ENCODE data around the gene CNST. TPM values are rescaled to one million over a fixed set of nuclear protein-coding genes. Genes with fewer than 3 reads are reported as not detected.

CNST gene
- total and polyA plus RNA-seq, 9 of the 15 experiments (the other 6 are each of a cell fraction or from before 2014, with no cell fraction given) = 17.0 to 55.3 (median 30.8) TPM

- TF ChIP-seq, protein P1, sequence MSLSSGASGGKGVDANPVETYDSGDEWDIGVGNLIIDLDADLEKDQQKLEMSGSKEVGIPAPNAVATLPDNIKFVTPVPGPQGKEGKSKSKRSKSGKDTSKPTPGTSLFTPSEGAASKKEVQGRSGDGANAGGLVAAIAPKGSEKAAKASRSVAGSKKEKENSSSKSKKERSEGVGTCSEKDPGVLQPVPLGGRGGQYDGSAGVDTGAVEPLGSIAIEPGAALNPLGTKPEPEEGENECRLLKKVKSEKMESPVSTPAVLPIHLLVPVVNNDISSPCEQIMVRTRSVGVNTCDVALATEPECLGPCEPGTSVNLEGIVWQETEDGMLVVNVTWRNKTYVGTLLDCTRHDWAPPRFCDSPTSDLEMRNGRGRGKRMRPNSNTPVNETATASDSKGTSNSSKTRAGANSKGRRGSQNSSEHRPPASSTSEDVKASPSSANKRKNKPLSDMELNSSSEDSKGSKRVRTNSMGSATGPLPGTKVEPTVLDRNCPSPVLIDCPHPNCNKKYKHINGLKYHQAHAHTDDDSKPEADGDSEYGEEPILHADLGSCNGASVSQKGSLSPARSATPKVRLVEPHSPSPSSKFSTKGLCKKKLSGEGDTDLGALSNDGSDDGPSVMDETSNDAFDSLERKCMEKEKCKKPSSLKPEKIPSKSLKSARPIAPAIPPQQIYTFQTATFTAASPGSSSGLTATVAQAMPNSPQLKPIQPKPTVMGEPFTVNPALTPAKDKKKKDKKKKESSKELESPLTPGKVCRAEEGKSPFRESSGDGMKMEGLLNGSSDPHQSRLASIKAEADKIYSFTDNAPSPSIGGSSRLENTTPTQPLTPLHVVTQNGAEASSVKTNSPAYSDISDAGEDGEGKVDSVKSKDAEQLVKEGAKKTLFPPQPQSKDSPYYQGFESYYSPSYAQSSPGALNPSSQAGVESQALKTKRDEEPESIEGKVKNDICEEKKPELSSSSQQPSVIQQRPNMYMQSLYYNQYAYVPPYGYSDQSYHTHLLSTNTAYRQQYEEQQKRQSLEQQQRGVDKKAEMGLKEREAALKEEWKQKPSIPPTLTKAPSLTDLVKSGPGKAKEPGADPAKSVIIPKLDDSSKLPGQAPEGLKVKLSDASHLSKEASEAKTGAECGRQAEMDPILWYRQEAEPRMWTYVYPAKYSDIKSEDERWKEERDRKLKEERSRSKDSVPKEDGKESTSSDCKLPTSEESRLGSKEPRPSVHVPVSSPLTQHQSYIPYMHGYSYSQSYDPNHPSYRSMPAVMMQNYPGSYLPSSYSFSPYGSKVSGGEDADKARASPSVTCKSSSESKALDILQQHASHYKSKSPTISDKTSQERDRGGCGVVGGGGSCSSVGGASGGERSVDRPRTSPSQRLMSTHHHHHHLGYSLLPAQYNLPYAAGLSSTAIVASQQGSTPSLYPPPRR (CRISPR knock-in tag; IDR thresholded peaks at IDR 0.05; ENCODE audit: borderline replicate concordance) = no peak
- TF ChIP-seq HDAC2 (IDR thresholded peaks at IDR 0.05) = 0 out of 2 replicates have a peak, but pooled peaks have one; percentile 24
- 0 out of 2 replicates have a peak, but pooled peaks have one; percentile 21 for TF ChIP-seq HCFC1 (IDR thresholded peaks at IDR 0.05; ENCODE audit: low read depth, low read length)
- TF ChIP-seq ZBTB1 (CRISPR knock-in tag; IDR thresholded peaks at IDR 0.05; ENCODE audit: borderline replicate concordance, low read depth) = no peak
- TF ChIP-seq FOXJ2 (tag; IDR thresholded peaks at IDR 0.05) = peak; percentile 67
- TF ChIP-seq, protein P2, sequence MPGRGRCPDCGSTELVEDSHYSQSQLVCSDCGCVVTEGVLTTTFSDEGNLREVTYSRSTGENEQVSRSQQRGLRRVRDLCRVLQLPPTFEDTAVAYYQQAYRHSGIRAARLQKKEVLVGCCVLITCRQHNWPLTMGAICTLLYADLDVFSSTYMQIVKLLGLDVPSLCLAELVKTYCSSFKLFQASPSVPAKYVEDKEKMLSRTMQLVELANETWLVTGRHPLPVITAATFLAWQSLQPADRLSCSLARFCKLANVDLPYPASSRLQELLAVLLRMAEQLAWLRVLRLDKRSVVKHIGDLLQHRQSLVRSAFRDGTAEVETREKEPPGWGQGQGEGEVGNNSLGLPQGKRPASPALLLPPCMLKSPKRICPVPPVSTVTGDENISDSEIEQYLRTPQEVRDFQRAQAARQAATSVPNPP (IDR thresholded peaks at IDR 0.05; ENCODE audit: borderline replicate concordance, insufficient read depth, insufficient read length) = no peak
- TF ChIP-seq, protein P3, sequence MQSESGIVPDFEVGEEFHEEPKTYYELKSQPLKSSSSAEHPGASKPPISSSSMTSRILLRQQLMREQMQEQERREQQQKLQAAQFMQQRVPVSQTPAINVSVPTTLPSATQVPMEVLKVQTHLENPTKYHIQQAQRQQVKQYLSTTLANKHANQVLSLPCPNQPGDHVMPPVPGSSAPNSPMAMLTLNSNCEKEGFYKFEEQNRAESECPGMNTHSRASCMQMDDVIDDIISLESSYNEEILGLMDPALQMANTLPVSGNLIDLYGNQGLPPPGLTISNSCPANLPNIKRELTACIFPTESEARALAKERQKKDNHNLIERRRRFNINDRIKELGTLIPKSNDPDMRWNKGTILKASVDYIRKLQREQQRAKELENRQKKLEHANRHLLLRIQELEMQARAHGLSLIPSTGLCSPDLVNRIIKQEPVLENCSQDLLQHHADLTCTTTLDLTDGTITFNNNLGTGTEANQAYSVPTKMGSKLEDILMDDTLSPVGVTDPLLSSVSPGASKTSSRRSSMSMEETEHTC (IDR thresholded peaks at IDR 0.05) = no peak
- TF ChIP-seq BMI1 (IDR thresholded peaks at IDR 0.05; ENCODE audit: low read length) = no peak
- TF ChIP-seq CXXC5 (CRISPR knock-in tag; IDR thresholded peaks at IDR 0.05) = peak; percentile 26; the same call in 1 of the 2 replicates
- TF ChIP-seq RNF2 (IDR thresholded peaks at IDR 0.05) = no peak; the same call in 1 of the 2 replicates
- no peak for TF ChIP-seq POU5F1 (IDR thresholded peaks at IDR 0.05; ENCODE audit: borderline replicate concordance, low read depth, low read length, partially characterized antibody)
- TF ChIP-seq ZNF232 (CRISPR knock-in tag; IDR thresholded peaks at IDR 0.05) = peak; percentile 18; the same call in 1 of the 2 replicates
- no peak for TF ChIP-seq ZNF143 (CRISPR knock-in tag; IDR thresholded peaks at IDR 0.05)
- no peak for TF ChIP-seq XRCC5 (IDR thresholded peaks at IDR 0.05; ENCODE audit: low read depth, low read length)
- no peak for TF ChIP-seq TBP (optimal IDR thresholded peaks at IDR 0.05; ENCODE audit: low read depth, low read length)
- TF ChIP-seq PHTF2 (CRISPR knock-in tag; IDR thresholded peaks at IDR 0.05) = no peak
- TF ChIP-seq FOSL1 (tag; conservative IDR thresholded peaks at IDR 0.05) = peak; percentile 45; the same call in 1 of the 2 replicates
- no peak for TF ChIP-seq ASH1L (IDR thresholded peaks at IDR 0.05; ENCODE audit: borderline replicate concordance, low read depth, partially characterized antibody)
- TF ChIP-seq ZNF77 (CRISPR knock-in tag; IDR thresholded peaks at IDR 0.05) = no peak
- TF ChIP-seq ELF2 (CRISPR knock-in tag; IDR thresholded peaks at IDR 0.05) = no peak
- TF ChIP-seq HNRNPUL1 (IDR thresholded peaks at IDR 0.05; ENCODE audit: low read length) = no peak
Measured at GRCh38 chr1:246569248-246570238, 3.3 kb downstream of the CNST start (continued).

Measured in K562 (cell line).